Measurements from ENCODE around the gene NXT1. TPM values are rescaled to one million over a fixed set of nuclear protein-coding genes. Genes with fewer than 3 reads are reported as not detected.

The NXT1 gene
- total and polyA plus RNA-seq, 2 of the 4 experiments (the other 2 are of a cell fraction): 23.6 to 25.5 TPM

GRCh38 chr20:23360531-23360930 is 9.9 kb downstream of the NXT1 start:
- peaks cover 8% of the 10 kb centered on the region for H3K4me1 ChIP-seq (ENCODE audit: control insufficient read depth, insufficient read depth, low read length)
- H3K4ac ChIP-seq (ENCODE audit: low read depth, low read length): no peak overlapping the region
- no peak overlapping the region for H3K9ac ChIP-seq (ENCODE audit: low read depth, low read length)
- peaks cover 16% of the 10 kb centered on the region for H3K36me3 ChIP-seq (ENCODE audit: control insufficient read depth, insufficient read depth, low read length)
- in situ Hi-C loops (cut with MboI; ENCODE audit: low sequenced_read_pairs) (no loop called here), intact Hi-C loops (cut with micrococcal nuclease) (loop anchor here (5.0 kb wide), 1 partner anchor 277 kb away; the partner anchor contains the start of gene CST3), dilution Hi-C loops (cut with HindIII; ENCODE audit: low sequenced_read_pairs, unreplicated experiment) (no loop called here)
- ATAC-seq (ENCODE audit: low read depth) (no peak), DNase-seq (no peak)
- H2BK120ac ChIP-seq (ENCODE audit: low read depth, low read length): peak overlapping the region; percentile 4; the same call in 1 of the 2 replicates
- no peak overlapping the region; the same call in 1 of the 2 replicates for H2AK5ac ChIP-seq (ENCODE audit: low read depth, low read length)
- no peaks in the 10 kb centered on the region for H3K27me3 ChIP-seq (ENCODE audit: control insufficient read depth, insufficient read depth, low read length)
- no peak overlapping the region for H2BK5ac ChIP-seq (ENCODE audit: low read depth, low read length, poor library complexity, severe bottlenecking)
- H3K23ac ChIP-seq (ENCODE audit: low read depth, low read length): no peak overlapping the region
- TF ChIP-seq RFX5 (IDR thresholded peaks at IDR 0.05; ENCODE audit: low read depth, low read length) (no peak), ELK1 (IDR thresholded peaks at IDR 0.05; ENCODE audit: borderline replicate concordance, low read depth, low read length) (no peak), MAZ (IDR thresholded peaks at IDR 0.05; ENCODE audit: borderline replicate concordance, low read depth, low read length) (no peak), CHD1 (IDR thresholded peaks at IDR 0.05; ENCODE audit: low read depth, low read length) (no peak), MAFK (IDR thresholded peaks at IDR 0.05; ENCODE audit: low read depth, low read length) (no peak), POLR2A (IDR thresholded peaks at IDR 0.05; ENCODE audit: low read depth, low read length) (no peak; the same call in 1 of the 2 replicates), RAD21 (IDR thresholded peaks at IDR 0.05; ENCODE audit: low read length) (no peak), RCOR1 (IDR thresholded peaks at IDR 0.05; ENCODE audit: insufficient replicate concordance, low read length) (no peak), NFE2L2 (IDR thresholded peaks at IDR 0.05; ENCODE audit: low read depth, low read length) (no peak), MXI1 (IDR thresholded peaks at IDR 0.05; ENCODE audit: borderline replicate concordance, low read depth, low read length) (no peak), USF2 (IDR thresholded peaks at IDR 0.05; ENCODE audit: low read depth, low read length) (no peak), FOS (IDR thresholded peaks at IDR 0.05; ENCODE audit: low read depth, low read length) (no peak), CTCF (conservative IDR thresholded peaks at IDR 0.05; ENCODE audit: low read depth, low read length) (no peak), BHLHE40 (IDR thresholded peaks at IDR 0.05; ENCODE audit: low read depth, low read length) (no peak)
- peaks cover 15 to 49% of the 10 kb centered on the region in 2 experiments; a peak in 3 of 4 replicates for H3K79me1 ChIP-seq (ENCODE audit: low read depth in 1 of 2, low read length in 2 of 2)
- no peaks in the 10 kb centered on the region for H3K9me3 ChIP-seq (ENCODE audit: control insufficient read depth, insufficient read depth, low read length)
- no peak overlapping the region for H4K5ac ChIP-seq (ENCODE audit: low read depth, low read length)
- peak overlapping the region; percentile 8 to 91; a peak in 1 of 4 replicates for H4K8ac ChIP-seq (ENCODE audit: low read depth in 2 of 2, low read length in 2 of 2)
- H2BK15ac ChIP-seq (ENCODE audit: low read depth, low read length): no peak overlapping the region
- H3K4me3 ChIP-seq (ENCODE audit: insufficient read depth, low read depth, low read length): no peak overlapping the region
- ChIA-PET POLR2A (ENCODE audit: unreplicated experiment) (no interaction called here), CTCF (no interaction called here)
- no peak overlapping the region for H2AFZ ChIP-seq (replicated peaks; ENCODE audit: low read length, poor library complexity)
- no peak overlapping the region for H4K91ac ChIP-seq (ENCODE audit: insufficient read depth, low read depth, low read length)
- H3K18ac ChIP-seq (ENCODE audit: low read depth, low read length): no peak overlapping the region
- no CpG with 5 or more reads among the region's 1 CpG for WGBS, 2 experiments (ENCODE audit: extremely low coverage in 2 of 2, insufficient read length in 1 of 2)
- no peak overlapping the region for H3K14ac ChIP-seq (replicated peaks; ENCODE audit: low read depth, low read length)
- H3K56ac ChIP-seq (ENCODE audit: extremely low read depth, insufficient read depth, low read length): no peak overlapping the region
- no peak overlapping the region for H2AK9ac ChIP-seq (replicated peaks; ENCODE audit: low read depth, low read length, poor library complexity)
- BruUV-seq (replicated peaks): no TSS peak
- no peak overlapping the region for H2BK20ac ChIP-seq (ENCODE audit: low read depth, low read length)
- peaks cover 22% of the 10 kb centered on the region for H4K20me1 ChIP-seq (ENCODE audit: insufficient read depth, low read length)
- peaks cover 9% of the 10 kb centered on the region for H3K9me1 ChIP-seq (ENCODE audit: insufficient read depth, low read length)
- H3K4me2 ChIP-seq (ENCODE audit: low read depth, low read length): no peak overlapping the region
- no peak overlapping the region for H3K27ac ChIP-seq (ENCODE audit: insufficient read depth, low read length)

Measured in IMR-90 (cell line).